ENCODE measurements around the gene MROH2A.

MROH2A gene

DNA sequence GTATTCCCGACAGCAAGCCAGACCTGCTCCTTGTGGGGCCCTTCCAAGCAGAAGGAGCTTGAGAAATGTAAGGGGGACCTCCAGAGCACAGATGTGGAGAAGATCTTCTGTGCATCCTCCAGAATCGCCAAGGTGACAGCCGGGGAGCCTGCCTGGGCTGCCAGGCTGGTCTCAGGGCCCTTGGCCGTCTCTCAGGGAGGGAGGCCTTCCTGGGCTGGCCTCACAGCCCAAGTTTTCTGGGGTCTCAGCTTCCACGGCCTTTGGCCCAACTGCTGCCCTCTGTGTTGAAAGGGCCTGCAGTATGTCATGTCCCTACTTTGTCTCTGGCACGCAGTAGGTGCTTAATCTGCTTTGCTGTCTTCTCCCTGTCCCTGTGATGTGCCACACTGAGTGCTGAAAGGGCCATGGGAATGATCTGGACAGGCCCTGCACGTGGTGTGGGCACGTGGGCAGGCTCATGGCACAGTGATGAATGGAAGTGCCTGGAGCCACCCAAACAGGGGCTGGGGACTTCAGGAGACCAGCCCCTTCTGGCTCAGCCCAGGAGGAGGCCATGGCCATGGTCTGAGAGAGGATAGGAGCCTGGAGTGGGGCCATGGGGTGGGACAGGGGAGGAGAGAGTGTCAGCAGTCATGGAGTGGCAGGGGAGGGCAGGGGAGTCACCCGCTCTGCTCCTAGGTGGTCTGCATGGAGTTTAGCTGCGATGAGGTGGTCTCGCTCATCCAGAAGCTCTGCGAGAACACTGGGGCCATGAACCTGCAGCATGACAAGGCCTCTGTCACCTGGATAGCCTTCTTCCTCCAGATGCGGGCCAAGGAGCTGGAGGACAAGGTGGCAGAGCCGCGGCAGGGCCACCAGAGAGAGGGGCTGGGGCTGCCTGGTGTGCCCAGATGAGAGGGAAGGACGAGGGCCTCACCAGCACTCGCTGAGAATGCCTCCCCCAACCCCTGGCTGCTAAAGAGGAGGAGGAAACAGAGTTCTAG is 40.8 kb downstream of the MROH2A start:
- H3K27ac ChIP-seq: no peak overlapping the region
- TF ChIP-seq, protein P1, sequence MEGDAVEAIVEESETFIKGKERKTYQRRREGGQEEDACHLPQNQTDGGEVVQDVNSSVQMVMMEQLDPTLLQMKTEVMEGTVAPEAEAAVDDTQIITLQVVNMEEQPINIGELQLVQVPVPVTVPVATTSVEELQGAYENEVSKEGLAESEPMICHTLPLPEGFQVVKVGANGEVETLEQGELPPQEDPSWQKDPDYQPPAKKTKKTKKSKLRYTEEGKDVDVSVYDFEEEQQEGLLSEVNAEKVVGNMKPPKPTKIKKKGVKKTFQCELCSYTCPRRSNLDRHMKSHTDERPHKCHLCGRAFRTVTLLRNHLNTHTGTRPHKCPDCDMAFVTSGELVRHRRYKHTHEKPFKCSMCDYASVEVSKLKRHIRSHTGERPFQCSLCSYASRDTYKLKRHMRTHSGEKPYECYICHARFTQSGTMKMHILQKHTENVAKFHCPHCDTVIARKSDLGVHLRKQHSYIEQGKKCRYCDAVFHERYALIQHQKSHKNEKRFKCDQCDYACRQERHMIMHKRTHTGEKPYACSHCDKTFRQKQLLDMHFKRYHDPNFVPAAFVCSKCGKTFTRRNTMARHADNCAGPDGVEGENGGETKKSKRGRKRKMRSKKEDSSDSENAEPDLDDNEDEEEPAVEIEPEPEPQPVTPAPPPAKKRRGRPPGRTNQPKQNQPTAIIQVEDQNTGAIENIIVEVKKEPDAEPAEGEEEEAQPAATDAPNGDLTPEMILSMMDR (conservative IDR thresholded peaks at IDR 0.05; ENCODE audit: low read depth): no peak
- no peak for DNase-seq (ENCODE audit: low spot score)
- CTCF ChIA-PET: no interaction called here
- POLR2A ChIA-PET (ENCODE audit: low non-redundant PET): no interaction called here

DNA sequence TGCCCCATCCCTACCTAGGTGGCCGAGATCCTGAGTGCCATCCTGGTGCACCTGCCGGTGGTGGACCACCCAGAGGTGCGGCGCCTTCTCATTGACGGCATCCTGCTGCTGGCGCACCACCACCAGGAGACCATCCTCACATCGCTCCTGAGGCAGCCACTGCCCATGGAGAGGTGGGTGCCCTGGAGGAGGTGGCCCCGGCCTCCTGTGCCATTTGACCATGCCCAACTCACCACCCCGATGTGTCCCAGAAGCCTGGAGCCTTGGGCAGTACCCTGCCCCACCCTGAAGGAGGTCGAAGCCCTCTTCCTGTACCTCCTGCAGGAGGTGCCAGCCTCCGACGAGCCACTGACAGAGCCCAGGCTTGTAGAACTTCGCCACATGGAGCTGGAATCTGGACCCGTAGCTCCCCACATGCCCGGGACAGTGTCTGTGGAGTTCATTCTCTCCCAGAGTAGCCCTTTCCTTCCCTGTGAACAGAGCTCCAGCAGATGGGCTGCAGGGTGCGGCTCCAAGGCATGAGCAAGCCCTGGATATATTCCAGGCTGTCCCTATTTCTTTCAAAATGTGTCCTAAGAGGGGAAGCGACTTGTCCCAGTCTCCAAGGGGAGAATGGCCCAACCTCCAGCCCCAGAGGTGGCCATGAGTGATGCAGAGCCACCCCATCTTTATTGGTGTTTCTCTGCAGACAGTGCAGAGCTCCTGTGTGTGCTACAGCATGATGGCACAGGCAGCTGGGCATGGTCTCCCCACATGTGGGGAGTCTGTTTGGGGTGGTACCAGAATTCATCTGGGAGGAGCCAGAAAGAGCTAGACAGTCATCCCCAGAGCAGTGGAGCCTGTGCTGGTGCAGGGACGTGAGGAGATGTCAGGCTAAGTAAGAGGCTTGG is 42.0 kb downstream of the MROH2A start:
- DNase-seq (ENCODE audit: low spot score): no peak
- H3K27ac ChIP-seq: no peak overlapping the region
- ChIA-PET CTCF (interaction anchor here (0.6 kb wide), 1 partner anchor 449 kb away, joined by 3 read pairs; no protein-coding TSS in a partner anchor), POLR2A (ENCODE audit: low non-redundant PET) (no interaction called here)
- TF ChIP-seq, protein P1 (conservative IDR thresholded peaks at IDR 0.05; ENCODE audit: low read depth): no peak

DNA sequence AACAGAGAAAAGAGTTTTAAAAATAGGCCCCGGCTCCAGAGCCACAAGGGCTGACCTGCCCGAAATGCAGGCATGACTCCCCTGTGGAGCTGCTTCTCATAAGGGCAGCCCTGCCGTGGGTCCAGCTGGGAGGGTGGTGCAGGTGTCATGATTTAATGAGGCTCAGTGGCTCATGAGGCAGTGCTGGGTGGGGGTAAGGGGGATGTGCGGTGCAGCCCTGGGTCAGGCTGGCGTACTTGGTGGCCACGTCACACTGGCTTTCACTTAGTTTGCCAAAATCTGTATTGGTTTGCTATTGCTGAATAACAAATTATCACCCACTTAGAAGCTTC is 42.6 kb downstream of the MROH2A start:
- POLR2A ChIA-PET (ENCODE audit: low non-redundant PET): no interaction called here
- H3K27ac ChIP-seq: no peak overlapping the region
- CTCF ChIA-PET: interaction anchor here (0.6 kb wide), 1 partner anchor 448 kb away, joined by 3 read pairs; no protein-coding TSS in a partner anchor
- TF ChIP-seq, protein P1 (conservative IDR thresholded peaks at IDR 0.05; ENCODE audit: low read depth): no peak
- no peak for DNase-seq (ENCODE audit: low spot score)

DNA sequence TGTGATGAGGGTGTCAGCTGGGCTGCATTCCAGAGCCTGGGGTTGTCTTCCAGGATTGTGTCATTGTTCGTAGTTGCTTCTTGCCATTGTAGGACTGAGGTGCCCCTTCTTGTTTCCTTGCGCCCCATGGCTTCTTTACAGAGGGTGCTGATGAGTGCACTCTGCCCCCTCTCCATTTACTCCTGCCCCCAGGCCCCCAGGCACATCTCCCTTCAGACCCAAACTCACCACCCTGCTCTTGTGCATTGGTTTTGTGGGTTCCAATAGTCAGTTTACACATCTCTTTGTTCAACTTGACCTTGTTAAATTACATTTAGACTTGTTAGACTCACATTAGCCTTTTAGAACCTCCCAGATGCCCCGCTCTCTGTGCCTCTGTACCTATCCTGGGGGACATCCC is 43.1 kb downstream of the MROH2A start:
- no peak for DNase-seq (ENCODE audit: low spot score)
- CTCF ChIA-PET: no interaction called here
- POLR2A ChIA-PET (ENCODE audit: low non-redundant PET): no interaction called here
- no peak overlapping the region for H3K27ac ChIP-seq
- TF ChIP-seq, protein P1 (conservative IDR thresholded peaks at IDR 0.05; ENCODE audit: low read depth): no peak

DNA sequence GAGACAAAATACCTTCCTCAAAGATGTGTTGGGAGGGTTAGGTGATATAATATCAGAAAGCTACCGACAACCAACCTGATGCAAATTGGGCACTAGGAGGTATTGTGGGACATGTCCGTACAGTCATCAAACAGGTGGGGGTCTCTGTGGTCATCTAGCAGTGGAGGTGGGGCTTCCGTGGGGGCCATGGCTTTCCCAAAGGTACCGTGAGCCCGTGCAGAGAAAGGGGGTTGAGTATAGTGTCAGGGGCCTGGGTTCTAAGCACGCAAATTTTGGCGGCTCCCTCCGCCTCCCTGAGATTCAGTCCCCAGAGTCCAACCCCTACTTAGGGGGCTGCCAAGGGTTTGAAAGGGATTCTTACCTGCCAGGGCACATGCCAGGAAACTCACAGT is 43.6 kb downstream of the MROH2A start:
- no peak for DNase-seq (ENCODE audit: low spot score)
- no peak overlapping the region for H3K27ac ChIP-seq
- TF ChIP-seq, protein P1 (conservative IDR thresholded peaks at IDR 0.05; ENCODE audit: low read depth): no peak
- POLR2A ChIA-PET (ENCODE audit: low non-redundant PET): no interaction called here
- CTCF ChIA-PET: no interaction called here

DNA sequence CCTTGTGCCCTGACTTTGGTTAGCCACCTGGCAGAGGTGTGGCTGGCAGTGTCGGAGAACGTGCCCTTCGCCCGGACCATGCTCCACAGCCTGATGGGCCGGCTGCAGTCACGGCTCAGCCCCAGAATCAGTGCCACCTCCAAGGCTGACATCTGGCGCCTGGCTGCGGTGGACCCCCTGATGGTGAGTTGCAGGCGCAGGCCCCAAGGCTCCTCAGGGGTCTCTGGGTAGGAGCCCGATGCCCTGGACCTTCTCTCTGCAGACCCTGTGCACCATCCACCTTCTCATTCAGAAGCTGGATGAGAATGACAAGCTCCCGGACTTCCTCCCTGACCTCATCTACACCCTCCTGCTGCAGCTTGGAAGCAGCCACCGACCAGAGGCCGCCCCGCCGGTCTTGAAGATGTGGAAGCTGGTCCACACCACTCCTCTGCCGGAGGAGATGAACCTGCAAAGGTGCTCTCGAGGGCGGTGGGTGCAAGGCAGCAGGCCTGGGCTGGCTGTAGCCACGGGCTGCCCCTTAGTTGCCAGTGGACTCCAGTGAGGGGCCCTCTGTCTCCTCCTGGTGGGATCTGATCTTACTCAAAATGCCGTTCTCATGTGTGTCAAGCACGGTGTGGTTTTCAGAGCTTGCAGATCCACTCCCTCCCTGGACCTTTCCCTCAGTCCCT is 44.1 kb downstream of the MROH2A start:
- no peak for DNase-seq (ENCODE audit: low spot score)
- ChIA-PET CTCF (interaction anchor here (0.7 kb wide), 1 partner anchor 1208 kb away, joined by 3 read pairs; no protein-coding TSS in a partner anchor), POLR2A (ENCODE audit: low non-redundant PET) (no interaction called here)
- TF ChIP-seq, protein P1 (conservative IDR thresholded peaks at IDR 0.05; ENCODE audit: low read depth): no peak
- H3K27ac ChIP-seq: no peak overlapping the region

Data from RWPE1 (cell line).